ENCODE results near the gene RNASEH1. TPM values are rescaled to one million over a fixed set of nuclear protein-coding genes. Genes with fewer than 3 reads are reported as not detected.

RNASEH1 gene
- total and polyA plus RNA-seq, 10 of the 15 experiments (the other 5 are each of a cell fraction or from before 2014, with no cell fraction given): 18.2 to 68.5 (median 28.2) TPM

GRCh38 chr2:3563521-3563976 lies 5.4 kb upstream of the RNASEH1 start (continued):
- TF ChIP-seq ZBTB4 (CRISPR knock-in tag; IDR thresholded peaks at IDR 0.05) (no peak), E4F1 (IDR thresholded peaks at IDR 0.05; ENCODE audit: borderline replicate concordance, partially characterized antibody) (no peak), CHD1 (IDR thresholded peaks at IDR 0.05; ENCODE audit: low read depth, low read length) (no peak), BMI1 (IDR thresholded peaks at IDR 0.05; ENCODE audit: borderline replicate concordance) (no peak), ZSCAN29 (IDR thresholded peaks at IDR 0.05) (no peak), ZBTB33 (IDR thresholded peaks at IDR 0.05) (no peak), ZBTB40 (IDR thresholded peaks at IDR 0.05; ENCODE audit: borderline replicate concordance) (no peak), EED (IDR thresholded peaks at IDR 0.05; ENCODE audit: low read depth) (no peak), EP300 (IDR thresholded peaks at IDR 0.05; ENCODE audit: borderline replicate concordance in 1 of 2, control insufficient read depth in 1 of 2, low read depth in 2 of 2, low read length in 2 of 2) (no peak), ZBED1 (IDR thresholded peaks at IDR 0.05; ENCODE audit: borderline replicate concordance) (no peak), ESRRA (IDR thresholded peaks at IDR 0.05; ENCODE audit: low read length) (no peak), SP1 (IDR thresholded peaks at IDR 0.05; ENCODE audit: low read depth, low read length) (no peak), CBX5 (IDR thresholded peaks at IDR 0.05; ENCODE audit: low read depth) (0 out of 2 replicates have a peak, but pooled peaks have one; percentile 17), IKZF2 (IDR thresholded peaks at IDR 0.05) (0 out of 4 replicates have a peak, but pooled peaks of 1 of the 2 experiments have one; percentile 12), POLR2AphosphoS2 (IDR thresholded peaks at IDR 0.05; ENCODE audit: low read depth, low read length) (no peak), CREM (IDR thresholded peaks at IDR 0.05; ENCODE audit: low read depth) (no peak), TCF3 (IDR thresholded peaks at IDR 0.05; ENCODE audit: borderline replicate concordance, insufficient read depth, low read depth, low read length) (no peak), POU2F2 (IDR thresholded peaks at IDR 0.05; ENCODE audit: borderline replicate concordance, low read depth, low read length) (no peak), ASH2L (IDR thresholded peaks at IDR 0.05; ENCODE audit: borderline replicate concordance, low read depth) (no peak)
